HCT116 (cell line): Measurements from ENCODE around the gene SH3D19. TPM values are rescaled to one million over a fixed set of nuclear protein-coding genes. Genes with fewer than 3 reads are reported as not detected.

Experiments
- ATAC-seq: fragments of 200-7000 bp; cut with Tn5 transposase; 2 replicates; pipeline ENCODE4 v1.9.1; 2020; ENCODE audit warnings: mild to moderate bottlenecking, moderate library complexity
- BruUV-seq: library from RNA; stranded (reverse); fragments of 400-500 nt; replicated peaks from 2 replicates; lab custom pipeline; 2021; lab: Mats Ljungman, UMichigan
- CTCF ChIA-PET: fragments of 300-600 bp; sonication (Branson Sonifier 250); formaldehyde crosslinking; loops from one replicate; lab custom pipeline; 2021; ENCODE audit warnings: antibody characterized with exemption; lab: Charles Lee
- POLR2A ChIA-PET: fragments of 300-600, 350-600 bp; sonication (Branson Sonifier 250); formaldehyde crosslinking; loops from one replicate; lab custom pipeline; 2021; ENCODE audit warnings: antibody characterized with exemption; lab: Charles Lee
- RAD21 ChIA-PET, 2 experiments: fragments of 300-600 bp; sonication (Branson Sonifier 250); formaldehyde crosslinking; loops; one replicate each; lab custom pipeline; 2023; ENCODE audit warnings: low total read pairs in 2 of 2; ENCODE audit not compliant: uncharacterized antibody in 2 of 2, unreplicated experiment in 2 of 2, low non-redundant PET in 1 of 2; lab: Charles Lee
- DNase-seq: peaks from one replicate; pipeline ENCODE4 v3.0.0-alpha.2; 2010; ENCODE audit warnings: low read depth, low spot score
- H2AFZ ChIP-seq: fragments of 200-600 bp; shearing (Covaris generic), sonication (generic); 2 replicates; pipeline ENCODE4 v1.6.1; 2017; ENCODE audit warnings: low read depth, mixed run types, mixed read lengths, antibody characterized with exemption, low read length; ENCODE audit not compliant: poor library complexity, severe bottlenecking
- H3K27ac ChIP-seq: 2 replicates; pipeline ENCODE4 v1.5.1; 2012; ENCODE audit warnings: low read depth, low read length
- H3K27me3 ChIP-seq: fragments of 200-600 bp; sonication (generic); 2 replicates; pipeline ENCODE4 v1.6.1; 2016; ENCODE audit warnings: mixed run types, low read length, mixed read lengths; ENCODE audit not compliant: insufficient read depth
- H3K36me3 ChIP-seq, 2 experiments: fragments of 200-500 bp in 1 of 2; fragments of 200-600 bp in 1 of 2; sonication (Bioruptor generic) in 1 of 2; sonication (generic) in 1 of 2; 2 replicates each; pipeline versions ENCODE4 v1.5.1 to v1.6.1; 2014 to 2016; ENCODE audit warnings: low read length in 2 of 2, inconsistent platforms in 1 of 2, mixed read lengths in 1 of 2, mixed run types in 1 of 2; ENCODE audit not compliant: insufficient read depth in 2 of 2, control insufficient read depth in 1 of 2
- H3K4me1 ChIP-seq, 2 experiments: fragments of 200-600 bp in 1 of 2; sonication (generic) in 1 of 2; 2 replicates each; pipeline versions ENCODE4 v1.5.1 to v1.6.1; 2012 to 2017; ENCODE audit warnings: low read length in 2 of 2, inconsistent platforms in 1 of 2, mild to moderate bottlenecking in 1 of 2, mixed read lengths in 1 of 2, mixed run types in 1 of 2, moderate library complexity in 1 of 2; ENCODE audit not compliant: insufficient read depth in 2 of 2, control insufficient read depth in 1 of 2
- H3K4me2 ChIP-seq: fragments of 200-600 bp; sonication (generic); 2 replicates; pipeline ENCODE4 v1.6.1; 2017; ENCODE audit warnings: mixed run types, low read length, mixed read lengths
- H3K4me3 ChIP-seq, 2 experiments: fragments of 200-600 bp in 1 of 2; sonication (generic) in 1 of 2; replicated peaks in 1 of 2; 2 replicates each; pipeline ENCODE4 v1.5.1; 2011 to 2016; ENCODE audit warnings: low read length in 2 of 2, control low read depth in 1 of 2, low read depth in 1 of 2, mild to moderate bottlenecking in 1 of 2, mixed read lengths in 1 of 2, mixed run types in 1 of 2
- H3K79me2 ChIP-seq: fragments of 200-600 bp; sonication (generic); 2 replicates; pipeline ENCODE4 v1.6.1; 2017; ENCODE audit warnings: mild to moderate bottlenecking, mixed run types, low read length, moderate library complexity, mixed read lengths; ENCODE audit not compliant: insufficient read depth
- H3K9ac ChIP-seq: fragments of 200-600 bp; sonication (generic); 2 replicates; pipeline ENCODE4 v1.6.1; 2016; ENCODE audit warnings: low read length, mixed read lengths
- H3K9me2 ChIP-seq: fragments of 200-600 bp; sonication (generic), shearing (Covaris generic); 2 replicates; pipeline ENCODE4 v1.6.1; 2017; ENCODE audit warnings: mixed run types, mild to moderate bottlenecking, moderate library complexity; ENCODE audit not compliant: insufficient read depth
- H3K9me3 ChIP-seq, 2 experiments: fragments of 200-500 bp in 1 of 2; fragments of 200-600 bp in 1 of 2; sonication (Bioruptor generic) in 1 of 2; sonication (generic) in 1 of 2; 2 replicates each; pipeline ENCODE4 v1.6.1; 2014 to 2017; ENCODE audit warnings: low read length in 2 of 2, mixed read lengths in 2 of 2, inconsistent platforms in 1 of 2, low read depth in 1 of 2, mild to moderate bottlenecking in 1 of 2, mixed run types in 1 of 2, moderate library complexity in 1 of 2; ENCODE audit not compliant: control insufficient read depth in 1 of 2, insufficient read depth in 1 of 2
- H4K20me1 ChIP-seq: fragments of 200-600 bp; sonication (generic), shearing (Covaris generic); 2 replicates; pipeline ENCODE4 v1.6.1; 2017; ENCODE audit warnings: mixed run types, mild to moderate bottlenecking, moderate library complexity; ENCODE audit not compliant: insufficient read depth
- CBX3 ChIP-seq: IDR thresholded peaks from 2 replicates; pipeline ENCODE4 v1.6.1; 2012; ENCODE audit warnings: low read depth
- EZH2 ChIP-seq: fragments of 200-600 bp; sonication (generic); IDR thresholded peaks from 2 replicates; pipeline ENCODE4 v1.6.1; 2017; ENCODE audit warnings: antibody characterized with exemption, mixed run types
- EZH2phosphoT487 ChIP-seq: fragments of 200-600 bp; IDR thresholded peaks from 2 replicates; pipeline ENCODE4 v1.6.1; 2018; ENCODE audit warnings: antibody characterized with exemption, borderline replicate concordance
- FOSL1 ChIP-seq: IDR thresholded peaks from 2 replicates; pipeline ENCODE4 v1.6.1; 2012; ENCODE audit warnings: low read depth
- JUND ChIP-seq: IDR thresholded peaks from 2 replicates; pipeline ENCODE4 v1.6.1; 2012
- SP1 ChIP-seq: IDR thresholded peaks from 2 replicates; pipeline ENCODE4 v1.6.1; 2012; ENCODE audit warnings: low read depth
- TCF7L2 ChIP-seq: IDR thresholded peaks from 2 replicates; pipeline ENCODE4 v1.7.0; 2011; ENCODE audit warnings: borderline replicate concordance, inconsistent platforms; ENCODE audit not compliant: insufficient read depth, insufficient read length; ENCODE audit errors: extremely low read depth
- YY1 ChIP-seq: IDR thresholded peaks from 2 replicates; pipeline ENCODE4 v1.6.1; 2011; ENCODE audit warnings: low read length, low read depth, moderate library complexity, mild to moderate bottlenecking; ENCODE audit not compliant: insufficient replicate concordance; ENCODE audit errors: extremely low read depth
- ZFX ChIP-seq: fragments of 450-650 bp; IDR thresholded peaks from 2 replicates; pipeline ENCODE4 v1.6.1; 2017
- intact Hi-C: fragments of 100-400 bp; cut with micrococcal nuclease; formaldehyde crosslinking; loops from 2 replicates; pipeline ENCODE4 v1.10.0; 2022
- total RNA-seq: library from RNA; stranded (reverse); gene quantifications from one replicate; pipeline ENCODE4 v1.2.1, GENCODE V29; 2021; ENCODE audit not compliant: unreplicated experiment
- TF ChIP-seq, protein P1 (sequence below): IDR thresholded peaks from 2 replicates; pipeline ENCODE4 v1.6.1; 2011; ENCODE audit warnings: mild to moderate bottlenecking, low read length, moderate library complexity; ENCODE audit not compliant: insufficient replicate concordance; ENCODE audit errors: extremely low read depth
- TF ChIP-seq, protein P2 (sequence below): IDR thresholded peaks from 2 replicates; pipeline ENCODE4 v1.6.1; 2012
- TF ChIP-seq, protein P3 (sequence below): IDR thresholded peaks from 2 replicates; pipeline ENCODE4 v1.6.1; 2012

The SH3D19 gene
- total RNA-seq, 1 experiment from 2014 or later: 37.5 TPM

DNA sequence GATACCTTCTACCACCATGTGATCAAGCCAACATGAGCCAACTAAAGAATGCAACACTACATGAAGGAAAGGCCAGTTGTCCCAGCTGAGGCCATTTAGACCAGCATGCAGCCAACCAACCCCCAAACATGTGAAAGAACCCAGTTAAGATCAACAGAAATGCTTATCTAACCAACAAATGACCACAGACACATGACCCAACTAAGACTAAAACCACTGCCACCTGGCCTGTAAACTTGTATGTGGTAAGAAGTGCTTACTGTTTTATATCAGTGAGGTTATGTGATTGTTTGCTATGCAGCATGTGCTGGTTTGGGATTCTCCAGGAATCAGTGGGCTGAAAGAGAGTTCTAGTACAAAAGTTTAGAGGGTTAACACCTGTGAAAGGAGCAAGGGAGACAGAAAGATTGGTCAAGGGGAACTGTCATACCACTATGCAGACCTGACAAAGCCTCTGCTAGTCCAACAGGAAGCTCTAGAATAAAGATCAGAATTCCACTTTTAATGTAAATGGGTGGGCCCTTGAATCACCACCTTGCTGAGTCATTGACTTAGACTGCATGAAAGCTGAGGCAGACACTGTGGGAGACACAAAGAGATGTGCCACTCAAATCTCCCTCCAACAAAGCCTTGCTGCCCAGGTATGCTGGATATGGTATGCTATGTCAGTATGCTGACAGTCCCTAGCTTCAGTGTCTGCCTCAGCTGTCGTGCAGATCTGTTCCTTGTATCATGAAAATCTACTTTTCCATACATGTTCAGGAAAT lies 6.1 kb upstream of the SH3D19 start:
- no TSS peak for BruUV-seq
- Histone ChIP-seq H3K9me3 (no peaks in the 10 kb centered on the region), H3K9me2 (no peaks in the 10 kb centered on the region), H3K9ac (no peak overlapping the region), H3K36me3 (no peaks in the 10 kb centered on the region), H3K4me3 (no peak overlapping the region), H3K4me2 (peak overlapping the region; percentile 45), H3K79me2 (no peaks in the 10 kb centered on the region), H3K4me1 (peaks cover 7 to 31% of the 10 kb centered on the region in 2 experiments; a peak in 3 of 4 replicates), H2AFZ (no peak overlapping the region), H3K27me3 (no peaks in the 10 kb centered on the region), H3K27ac (peak overlapping the region; percentile 4; the same call in 1 of the 2 replicates), H4K20me1 (no peaks in the 10 kb centered on the region)
- intact Hi-C loops: no loop called here
- ChIA-PET POLR2A (no interaction called here), RAD21 (no interaction called here), CTCF (no interaction called here)
- peak; percentile 78 for ATAC-seq
- TF ChIP-seq, protein P1, sequence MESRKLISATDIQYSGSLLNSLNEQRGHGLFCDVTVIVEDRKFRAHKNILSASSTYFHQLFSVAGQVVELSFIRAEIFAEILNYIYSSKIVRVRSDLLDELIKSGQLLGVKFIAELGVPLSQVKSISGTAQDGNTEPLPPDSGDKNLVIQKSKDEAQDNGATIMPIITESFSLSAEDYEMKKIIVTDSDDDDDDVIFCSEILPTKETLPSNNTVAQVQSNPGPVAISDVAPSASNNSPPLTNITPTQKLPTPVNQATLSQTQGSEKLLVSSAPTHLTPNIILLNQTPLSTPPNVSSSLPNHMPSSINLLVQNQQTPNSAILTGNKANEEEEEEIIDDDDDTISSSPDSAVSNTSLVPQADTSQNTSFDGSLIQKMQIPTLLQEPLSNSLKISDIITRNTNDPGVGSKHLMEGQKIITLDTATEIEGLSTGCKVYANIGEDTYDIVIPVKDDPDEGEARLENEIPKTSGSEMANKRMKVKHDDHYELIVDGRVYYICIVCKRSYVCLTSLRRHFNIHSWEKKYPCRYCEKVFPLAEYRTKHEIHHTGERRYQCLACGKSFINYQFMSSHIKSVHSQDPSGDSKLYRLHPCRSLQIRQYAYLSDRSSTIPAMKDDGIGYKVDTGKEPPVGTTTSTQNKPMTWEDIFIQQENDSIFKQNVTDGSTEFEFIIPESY: no peak
- TF ChIP-seq ZFX (no peak), EZH2phosphoT487 (no peak), SP1 (peak; percentile 35; the same call in 1 of the 2 replicates), TCF7L2 (no peak), YY1 (no peak), EZH2 (no peak), FOSL1 (peak; percentile 45; the same call in 1 of the 2 replicates), CBX3 (peak; percentile 54; the same call in 1 of the 2 replicates), JUND (peak; percentile 51; the same call in 1 of the 2 replicates)
- TF ChIP-seq, protein P2, sequence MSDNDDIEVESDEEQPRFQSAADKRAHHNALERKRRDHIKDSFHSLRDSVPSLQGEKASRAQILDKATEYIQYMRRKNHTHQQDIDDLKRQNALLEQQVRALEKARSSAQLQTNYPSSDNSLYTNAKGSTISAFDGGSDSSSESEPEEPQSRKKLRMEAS: peak; percentile 32; the same call in 1 of the 2 replicates
- TF ChIP-seq, protein P3, sequence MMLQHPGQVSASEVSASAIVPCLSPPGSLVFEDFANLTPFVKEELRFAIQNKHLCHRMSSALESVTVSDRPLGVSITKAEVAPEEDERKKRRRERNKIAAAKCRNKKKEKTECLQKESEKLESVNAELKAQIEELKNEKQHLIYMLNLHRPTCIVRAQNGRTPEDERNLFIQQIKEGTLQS: no peak
- no peak for DNase-seq
